ENCODE data around the gene NAT10.

- TF ChIP-seq ARNTL (CRISPR knock-in tag; IDR thresholded peaks at IDR 0.05; ENCODE audit: borderline replicate concordance, low read depth) (no peak), ZNF8 (CRISPR knock-in tag; IDR thresholded peaks at IDR 0.05) (no peak), GLIS3 (CRISPR knock-in tag; IDR thresholded peaks at IDR 0.05) (no peak), CSDC2 (CRISPR knock-in tag; IDR thresholded peaks at IDR 0.05) (no peak), CREB5 (CRISPR knock-in tag; IDR thresholded peaks at IDR 0.05; ENCODE audit: low read depth) (no peak), ZNF565 (CRISPR knock-in tag; conservative IDR thresholded peaks at IDR 0.05; ENCODE audit: low read depth) (no peak), OSR1 (CRISPR knock-in tag; IDR thresholded peaks at IDR 0.05) (no peak), SNAI2 (CRISPR knock-in tag; IDR thresholded peaks at IDR 0.05) (no peak), ZC3H10 (CRISPR knock-in tag; IDR thresholded peaks at IDR 0.05) (no peak), CSRNP3 (CRISPR knock-in tag; IDR thresholded peaks at IDR 0.05) (no peak)
These were observed 77.0 kb downstream of the NAT10 start for GRCh38 chr11:34182425-34182824.
